HG03342 (cell line): Measurements from ENCODE around the gene FAM240A.

Experiments used
- ATAC-seq: cut with Tn5 transposase; IDR thresholded peaks from one replicate; pipeline ENCODE4 v1.9.1; 2021; ENCODE audit warnings: mild to moderate bottlenecking, moderate library complexity; ENCODE audit not compliant: unreplicated experiment

FAM240A gene

GRCh38 chr3:46624975-46625490 lies 12.7 kb downstream of the FAM240A start:
- ATAC-seq = no peak

GRCh38 chr3:46626039-46626438 lies 13.7 kb downstream of the FAM240A start:
- ATAC-seq = no peak

- no peak for ATAC-seq
Observed at GRCh38 chr3:46627078-46627477, 14.8 kb downstream of the FAM240A start.

DNA sequence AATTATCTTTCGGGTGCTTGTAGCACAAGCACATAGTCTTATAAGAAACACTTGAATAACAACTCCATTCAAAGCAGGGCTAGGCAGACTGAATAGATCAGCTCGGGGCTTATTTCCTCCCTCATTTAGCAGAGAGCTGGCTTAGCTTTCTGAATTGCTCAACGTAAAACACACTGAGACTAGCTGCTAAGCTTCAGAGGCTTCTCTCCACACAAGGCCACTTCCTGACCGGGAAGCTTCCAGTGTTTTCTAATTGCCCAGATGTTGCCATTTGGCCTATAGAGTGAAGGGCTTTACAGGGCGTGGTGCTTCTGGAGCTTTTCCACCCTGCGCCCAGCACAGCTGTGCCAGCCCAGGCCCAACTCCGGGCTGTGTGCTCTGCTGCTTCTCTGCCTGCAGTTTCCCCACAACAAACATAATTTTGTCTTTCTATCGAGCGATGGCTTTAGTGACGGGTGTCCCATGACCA lies 16.6 kb downstream of the FAM240A start:
- ATAC-seq = no peak

- ATAC-seq = peak; percentile 91
Observed at GRCh38 chr3:46629551-46630517, 17.5 kb downstream of the FAM240A start.

- no peak for ATAC-seq
Observed at GRCh38 chr3:46632792-46633191, 20.5 kb downstream of the FAM240A start.

GRCh38 chr3:46634856-46635255 lies 22.5 kb downstream of the FAM240A start:
- ATAC-seq = no peak

GRCh38 chr3:46639221-46639620 lies 26.9 kb downstream of the FAM240A start:
- ATAC-seq = no peak

GRCh38 chr3:46640927-46641326 lies 28.6 kb downstream of the FAM240A start:
- no peak for ATAC-seq

DNA sequence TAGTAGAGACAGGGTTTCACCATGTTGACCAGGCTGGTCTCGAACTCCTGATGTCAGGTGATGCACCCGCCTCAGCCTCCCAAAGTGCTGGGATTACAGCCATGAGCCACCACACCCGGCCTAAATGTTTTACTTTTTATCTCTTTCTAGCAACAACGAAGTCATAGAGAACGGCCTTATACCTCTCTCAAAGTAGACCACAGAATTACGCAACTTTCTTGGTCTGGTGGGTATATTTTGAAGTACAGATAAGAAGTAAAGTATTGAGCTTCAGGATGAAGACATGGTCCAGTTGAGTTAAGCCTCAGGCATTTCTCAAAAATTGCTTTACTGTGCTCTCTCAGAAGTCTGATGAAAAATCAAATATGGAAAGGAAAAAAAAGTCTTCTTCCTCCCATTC lies 30.6 kb downstream of the FAM240A start:
- no peak for ATAC-seq

DNA sequence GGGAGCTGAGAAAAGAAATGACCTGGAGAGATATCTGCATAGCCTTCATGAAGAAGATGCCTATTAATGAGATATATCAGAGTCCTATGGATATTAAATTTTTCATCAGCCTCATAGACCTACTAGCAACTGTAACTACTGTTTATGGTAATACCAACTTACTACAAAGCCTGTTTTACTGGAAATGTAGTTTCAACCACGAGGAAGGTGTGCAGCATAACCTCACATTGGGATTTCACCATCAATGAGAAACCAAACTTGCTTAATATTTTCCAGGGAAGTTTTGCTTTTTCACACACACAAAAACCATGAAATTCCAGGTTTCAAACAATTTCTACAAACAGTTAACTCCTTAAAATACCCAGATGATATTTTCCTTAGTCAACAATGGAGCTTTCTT lies 31.4 kb downstream of the FAM240A start:
- no peak for ATAC-seq

DNA sequence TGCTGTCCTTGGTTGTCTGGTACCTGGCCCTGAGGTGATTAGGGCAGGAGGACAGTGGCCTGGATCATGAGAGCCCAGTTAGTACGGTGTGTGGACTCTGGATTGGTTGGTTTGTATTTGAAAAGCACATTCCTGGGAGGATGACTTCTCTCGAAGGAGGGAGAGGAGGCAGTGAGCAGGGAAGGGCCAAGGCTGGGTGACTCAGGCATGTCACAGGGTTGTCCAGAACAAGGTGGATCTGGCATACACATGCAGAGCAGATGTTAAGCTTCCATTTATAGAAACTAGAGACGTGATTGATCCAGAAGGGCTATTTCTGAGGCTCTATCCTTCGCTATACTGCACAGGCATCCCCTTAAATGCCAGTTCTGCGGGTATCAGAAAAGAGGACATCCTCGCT lies 34.4 kb downstream of the FAM240A start:
- ATAC-seq = no peak

DNA sequence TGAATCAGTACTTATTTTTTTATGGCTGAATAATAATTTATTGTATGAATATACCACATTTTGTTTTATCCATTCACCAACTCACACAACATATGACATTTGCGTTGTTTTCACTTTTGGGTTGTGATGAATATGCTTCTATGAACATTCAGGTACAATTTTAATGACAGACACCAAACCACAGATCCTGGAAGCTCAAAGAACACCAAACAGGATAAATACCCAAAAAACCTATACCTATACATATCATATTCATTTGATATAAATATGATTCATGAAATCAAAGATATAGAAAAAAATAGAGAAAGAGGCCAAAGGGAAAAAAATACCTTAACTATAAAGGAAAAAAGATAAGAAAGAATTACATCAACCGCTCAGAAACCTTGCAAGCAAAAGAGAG lies 35.8 kb downstream of the FAM240A start:
- ATAC-seq = no peak

- ATAC-seq = no peak
Observed at GRCh38 chr3:46649436-46649835, 37.1 kb downstream of the FAM240A start.

- ATAC-seq = no peak
Observed at GRCh38 chr3:46651084-46651483, 38.8 kb downstream of the FAM240A start.

- no peak for ATAC-seq
Observed at GRCh38 chr3:46655271-46655670, 42.9 kb downstream of the FAM240A start.

- no peak for ATAC-seq
Observed at GRCh38 chr3:46656778-46657556, 44.6 kb downstream of the FAM240A start.

DNA sequence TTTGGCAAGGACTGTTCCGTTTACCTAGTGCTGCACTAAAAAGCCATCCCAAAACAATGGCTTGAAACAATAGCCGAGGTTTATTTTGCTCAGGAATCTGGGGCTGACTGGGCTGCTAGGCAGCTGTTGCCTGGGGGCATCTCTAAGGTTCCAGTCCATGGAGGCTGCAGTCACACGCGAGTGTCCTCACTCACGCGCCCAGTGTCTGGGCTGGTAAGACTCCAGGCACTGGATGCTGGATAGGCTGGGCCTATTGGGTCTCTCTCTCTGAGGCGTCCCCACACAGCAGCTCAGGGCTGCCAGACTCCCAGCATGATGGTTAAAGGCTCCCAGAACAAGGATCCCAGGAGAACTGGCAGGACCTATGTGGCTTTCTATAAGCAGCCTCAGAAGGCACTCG lies 47.0 kb downstream of the FAM240A start:
- no peak for ATAC-seq

GRCh38 chr3:46660003-46660402 lies 47.7 kb downstream of the FAM240A start:
- no peak for ATAC-seq

DNA sequence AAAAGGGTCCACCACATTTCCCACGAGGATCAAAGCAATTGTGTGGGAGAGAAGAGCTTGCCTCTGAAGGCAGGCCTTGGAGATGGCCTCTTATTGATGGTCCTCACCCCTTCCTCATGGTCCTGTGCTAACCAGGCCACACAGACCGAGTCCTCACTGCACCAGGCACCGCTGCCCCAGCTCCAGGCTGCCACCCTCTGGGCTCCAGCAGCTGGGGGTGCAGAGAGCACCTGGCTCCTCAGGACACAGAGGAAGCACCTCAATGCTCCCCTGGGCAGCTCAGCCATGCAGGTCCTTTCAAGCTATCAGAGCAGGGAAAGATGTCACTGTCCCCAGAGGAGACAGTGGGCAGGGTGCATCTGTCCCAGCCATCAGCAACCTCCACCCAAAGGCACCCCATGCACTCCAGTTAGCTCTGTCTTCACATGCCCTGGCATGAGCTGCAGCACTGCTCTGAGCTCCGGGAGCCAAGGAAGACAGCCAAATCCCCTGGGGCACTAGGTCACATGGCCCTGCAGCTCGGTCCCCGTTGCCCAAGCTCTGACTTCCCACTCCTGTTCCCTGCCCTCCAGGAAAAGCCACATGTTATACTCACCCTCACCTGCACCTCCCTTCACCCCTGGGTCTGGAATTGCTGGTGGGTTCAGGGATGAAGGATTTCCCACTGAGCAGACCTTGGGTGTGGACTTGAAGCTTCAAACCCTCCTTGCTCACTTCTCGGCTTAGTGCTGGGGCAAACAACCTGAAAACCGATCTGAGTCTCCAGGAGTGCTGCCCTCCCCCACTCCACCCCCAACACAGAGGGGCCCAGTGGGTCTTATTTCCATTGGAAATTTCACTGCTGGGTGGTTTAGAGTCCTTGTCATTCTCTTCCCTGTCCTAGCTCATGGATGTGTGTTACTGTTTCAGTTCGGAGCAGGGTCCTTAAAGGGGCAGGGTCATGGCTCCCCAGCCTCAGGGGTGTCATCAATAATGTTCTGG lies 48.5 kb downstream of the FAM240A start:
- no peak for ATAC-seq
